Cardiac muscle cell (in vitro differentiated cells and primary cell): Measurements from ENCODE around the gene SLC12A9. TPM values are rescaled to one million over a fixed set of nuclear protein-coding genes. Genes with fewer than 3 reads are reported as not detected.

Source experiments
- DNase-seq, 2 donors: peaks; one replicate each; pipeline versions ENCODE4 v3.0.0 to v3.0.0-alpha.2; 2010 to 2017; ENCODE audit warnings: low read depth in 1 of 2, low spot score in 1 of 2
- H3K27ac ChIP-seq: fragments of 200-600 bp; sonication (generic); 2 replicates; pipeline ENCODE4 v1.5.1; 2016
- H3K27me3 ChIP-seq: fragments of 200-600 bp; sonication (generic); 2 replicates; pipeline ENCODE4 v1.6.0; 2016; ENCODE audit warnings: control low read depth
- H3K36me3 ChIP-seq: fragments of 200-600 bp; sonication (generic); 2 replicates; pipeline ENCODE4 v1.5.1; 2016; ENCODE audit warnings: control low read depth
- H3K4me1 ChIP-seq: fragments of 200-600 bp; sonication (generic); 2 replicates; pipeline ENCODE4 v1.8.1; 2017; ENCODE audit warnings: low read depth, mild to moderate bottlenecking, mixed run types
- H3K4me3 ChIP-seq: fragments of 200-600 bp; sonication (generic); 2 replicates; pipeline ENCODE4 v1.5.1; 2016; ENCODE audit warnings: mild to moderate bottlenecking
- H3K9me3 ChIP-seq: fragments of 200-600 bp; sonication (generic); 2 replicates; pipeline ENCODE4 v1.5.1; 2017; ENCODE audit warnings: low read depth, mild to moderate bottlenecking, control low read depth
- CTCF ChIP-seq: IDR thresholded peaks from 2 replicates; pipeline ENCODE4 v1.5.1; 2012; ENCODE audit warnings: low read depth, mild to moderate bottlenecking, low read length
- polyA plus RNA-seq: library from polyadenylated mRNA; unstranded; fragments of >200 nt; fragmentation: Nextera tagmentation; extraction: Ambion mirVana; gene quantifications from 2 replicates; pipeline ENCODE4 v1.2.1, GENCODE V29; 2016
- total RNA-seq: library from RNA; depleted of rRNA; stranded (reverse); fragments of >200 nt; gene quantifications from 2 replicates; pipeline ENCODE4 v1.2.3, GENCODE V29; 2016

SLC12A9 gene
- total and polyA plus RNA-seq, 2 experiments from 2014 or later = 14.6 to 18.3 TPM

DNA sequence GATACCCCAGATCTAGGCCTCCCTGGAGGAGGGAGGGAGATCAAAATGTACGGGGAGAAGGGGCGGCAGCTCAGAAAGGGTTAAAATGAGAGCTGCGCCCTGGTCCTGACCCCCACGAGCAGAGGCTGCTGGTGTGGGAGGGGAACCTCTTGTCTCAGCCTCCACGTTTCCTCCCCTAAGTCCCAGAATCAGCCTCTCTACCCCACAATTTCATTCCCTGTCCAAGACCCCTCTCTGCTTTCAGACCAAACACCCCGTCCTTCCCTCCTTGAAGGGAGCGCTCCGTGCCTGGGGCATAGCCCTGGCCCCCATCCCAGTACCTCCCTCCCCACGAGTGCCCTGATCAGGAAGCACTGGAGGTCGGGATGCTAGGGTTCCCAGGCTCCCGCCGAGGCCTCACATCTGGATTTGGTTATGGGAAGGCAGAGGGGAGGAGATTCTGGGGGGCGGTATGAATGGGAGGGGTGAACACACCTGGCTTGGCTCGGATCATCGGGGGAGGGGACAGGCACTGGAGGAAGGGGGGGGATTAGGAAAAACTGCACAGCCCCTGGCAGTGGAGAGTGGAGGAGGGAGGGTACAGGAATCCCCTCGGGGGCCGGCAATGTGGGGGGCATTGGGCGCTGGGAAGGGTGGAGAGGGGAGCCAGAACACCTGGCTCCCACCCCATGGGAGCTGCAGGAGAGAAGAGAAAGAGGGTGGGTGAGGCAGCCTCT, 27.9 kb upstream of the SLC12A9 start:
- H3K27me3 ChIP-seq = no peaks in the 10 kb centered on the region
- H3K27ac ChIP-seq = no peak overlapping the region
- H3K9me3 ChIP-seq = no peaks in the 10 kb centered on the region
- no peak for DNase-seq
- H3K4me1 ChIP-seq = peaks cover 5% of the 10 kb centered on the region
- no peak overlapping the region for H3K4me3 ChIP-seq
- H3K36me3 ChIP-seq = peaks cover 22% of the 10 kb centered on the region
- TF ChIP-seq CTCF = no peak

- Histone ChIP-seq H3K9me3 (no peaks in the 10 kb centered on the region), H3K4me3 (peak overlapping the region; percentile 95), H3K36me3 (peaks cover 17% of the 10 kb centered on the region), H3K27me3 (no peaks in the 10 kb centered on the region), H3K4me1 (peaks cover 5% of the 10 kb centered on the region), H3K27ac (no peak overlapping the region)
- DNase-seq = peak in 1 of 2 donors; percentile 26
- no peak for TF ChIP-seq CTCF
These were observed 27.3 kb upstream of the SLC12A9 start for GRCh38 chr7:100825215-100825671.

- Histone ChIP-seq H3K4me3 (peak overlapping the region; percentile 95), H3K4me1 (peaks cover 5% of the 10 kb centered on the region), H3K36me3 (peaks cover 17% of the 10 kb centered on the region), H3K27ac (no peak overlapping the region), H3K27me3 (no peaks in the 10 kb centered on the region), H3K9me3 (no peaks in the 10 kb centered on the region)
- DNase-seq = peak; percentile 48 to 53
- peak; percentile 40 for TF ChIP-seq CTCF
These were observed 26.6 kb upstream of the SLC12A9 start for GRCh38 chr7:100825751-100826513.

DNA sequence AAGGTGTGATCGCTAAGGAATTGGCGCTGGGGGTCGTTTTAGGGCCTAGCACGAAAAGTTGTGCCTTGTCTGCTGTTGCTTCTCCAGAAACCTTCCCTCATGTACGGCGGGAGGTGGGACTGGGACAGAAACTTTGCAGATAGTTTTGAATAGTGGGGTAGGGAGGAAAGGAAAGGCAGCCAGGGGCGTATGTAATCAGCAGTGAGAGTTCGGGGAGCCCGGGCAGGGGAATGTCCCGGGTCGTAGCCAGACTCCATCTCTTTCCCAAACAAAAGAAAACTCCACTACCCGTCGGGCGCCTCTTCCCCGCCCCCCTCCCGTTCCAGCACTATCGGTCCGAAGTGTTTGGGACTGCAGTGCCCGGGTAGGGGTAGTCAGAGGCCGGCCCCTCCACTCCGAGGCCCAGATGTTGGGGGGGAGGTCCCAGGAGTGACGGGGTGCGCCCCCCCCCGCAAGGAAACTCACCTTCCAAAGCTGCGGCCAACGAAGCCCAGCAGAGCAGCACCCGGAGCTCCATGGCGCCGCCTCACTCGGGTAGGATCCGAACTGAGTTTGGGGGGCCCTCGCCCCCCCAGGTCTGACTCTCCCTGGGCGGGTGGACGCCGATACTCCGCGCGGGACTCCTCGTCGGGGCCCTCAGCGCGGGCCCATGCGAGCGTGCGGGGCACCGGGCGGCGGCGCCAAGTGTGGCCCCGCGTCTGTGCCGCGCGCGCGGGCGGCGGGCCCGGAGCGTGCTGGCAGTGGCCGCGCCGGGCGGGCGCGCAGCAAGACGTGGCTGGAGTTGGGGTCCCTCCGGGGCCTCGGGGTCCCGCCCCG, 25.8 kb upstream of the SLC12A9 start:
- no peaks in the 10 kb centered on the region for H3K9me3 ChIP-seq
- no peak for TF ChIP-seq CTCF
- H3K27me3 ChIP-seq = no peaks in the 10 kb centered on the region
- H3K36me3 ChIP-seq = peaks cover 12% of the 10 kb centered on the region
- H3K4me3 ChIP-seq = peak overlapping the region; percentile 95
- H3K4me1 ChIP-seq = peaks cover 5% of the 10 kb centered on the region
- peak overlapping the region; percentile 78 for H3K27ac ChIP-seq
- peak in 1 of 2 donors; percentile 16 for DNase-seq

DNA sequence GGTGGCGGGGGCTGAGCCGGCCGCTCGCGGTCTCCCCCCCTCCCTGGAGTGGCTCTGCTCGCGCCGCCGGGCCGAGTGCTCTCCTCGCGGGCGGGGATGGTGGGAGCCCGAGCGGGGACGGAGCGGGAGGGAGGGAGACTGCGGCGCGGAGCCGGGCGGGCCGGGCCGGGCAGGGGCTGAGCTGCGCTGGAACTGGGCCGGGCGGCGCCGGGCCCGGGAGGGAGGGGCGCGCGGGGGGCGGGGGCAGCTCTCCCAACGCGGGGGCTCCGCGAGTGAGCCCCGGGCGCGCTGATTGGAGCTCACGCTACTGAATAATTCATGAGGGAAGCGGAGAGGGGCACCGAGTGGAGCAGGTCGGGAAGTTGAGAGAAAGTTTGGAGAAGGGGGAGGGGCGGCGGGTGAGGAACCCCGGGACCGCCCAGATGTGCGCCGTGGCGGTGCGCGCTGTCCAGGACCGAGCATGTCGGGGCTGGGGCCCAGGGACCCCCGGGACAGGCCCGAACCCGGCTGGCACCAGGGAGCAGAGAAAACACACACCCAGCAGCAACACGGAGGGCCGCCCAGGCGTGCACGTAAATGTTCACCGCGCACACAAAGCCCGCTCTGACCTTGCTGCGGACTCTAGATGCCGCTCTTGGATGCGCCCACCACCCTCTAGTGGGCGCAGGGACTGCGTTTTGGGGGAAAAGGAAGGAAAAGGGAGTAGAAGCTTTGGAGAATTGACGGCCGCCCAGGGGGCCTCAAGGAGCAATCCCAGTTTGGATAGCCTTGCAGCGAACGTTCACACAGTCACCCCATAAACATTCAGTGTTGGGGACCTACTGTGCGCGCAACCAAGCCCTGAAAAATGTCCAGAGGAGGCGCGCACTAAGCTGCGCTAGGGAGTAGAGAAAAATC, 24.9 kb upstream of the SLC12A9 start, which contains the start of gene EPHB4:
Gene EPHB4 (minus strand): TSS at position 194 of the 897 bp plus-strand sequence. CDS start 493 bp downstream, outside the sequence.
- H3K27me3 ChIP-seq = no peaks in the 10 kb centered on the region
- peak within 1 kb of the TSS; percentile 95 for H3K4me3 ChIP-seq
- peak; percentile 90 to 94 for DNase-seq
- peak within 1 kb of the TSS; percentile 78 for H3K27ac ChIP-seq
- peaks cover 5% of the 10 kb centered on the region for H3K4me1 ChIP-seq
- H3K9me3 ChIP-seq = no peaks in the 10 kb centered on the region
- TF ChIP-seq CTCF = peak; percentile 62
- peaks cover 6% of the 10 kb centered on the region for H3K36me3 ChIP-seq
